ENCODE data around the gene TK2.
"Not testable (repeated sequence)": the region's sequence is repeated elsewhere in the genome, so short reads cannot be mapped to it uniquely, and the experiment has no call there.

The TK2 gene

GRCh38 chr16:66549284-66550131 is at the start of gene TK2:
Gene TK2, minus strand, starts transcription at chr16:66550122. Its CDS starts 61 bp downstream, at chr16:66550061.
- Histone ChIP-seq H3K79me2 (ENCODE audit: insufficient read depth, low read length) (peaks cover 50% of the 10 kb centered on the region), H3K4me3 (ENCODE audit: low read length, poor library complexity, severe bottlenecking) (peak within 1 kb of the TSS; percentile 94), H3K9me3 (ENCODE audit: insufficient read depth, low read depth, low read length) (no peaks in the 10 kb centered on the region), H4K20me1 (ENCODE audit: insufficient read depth, low read length, poor library complexity, severe bottlenecking) (peaks cover 16% of the 10 kb centered on the region), H3K27me3 (ENCODE audit: insufficient read depth, low read length, poor library complexity, severe bottlenecking) (no peaks in the 10 kb centered on the region), H2AFZ (ENCODE audit: low read length) (peak within 1 kb of the TSS; percentile 83), H3K4me1 (ENCODE audit: insufficient read depth, low read length, poor library complexity, severe bottlenecking) (peaks cover 67% of the 10 kb centered on the region), H3K36me3 (ENCODE audit: insufficient read depth, low read length) (no peaks in the 10 kb centered on the region), H3K4me2 (ENCODE audit: low read depth, low read length, poor library complexity, severe bottlenecking) (peak within 1 kb of the TSS; percentile 98), H3K9ac (ENCODE audit: low read depth, low read length, poor library complexity, severe bottlenecking) (peak within 1 kb of the TSS; percentile 92), H3F3A (ENCODE audit: low read depth) (peaks cover 14% of the 10 kb centered on the region; the same call in 1 of the 2 replicates), H3K9me2 (replicated peaks; ENCODE audit: low read depth, low read length) (no peaks in the 10 kb centered on the region)
- TF ChIP-seq CTCF (conservative IDR thresholded peaks at IDR 0.05; ENCODE audit: low read length) (peak; percentile 42), EZH2phosphoT487 (IDR thresholded peaks at IDR 0.05; ENCODE audit: borderline replicate concordance) (no peak)

GRCh38 chr16:66598111-66598510 is 48.2 kb upstream of the TK2 start:
- TF ChIP-seq EZH2phosphoT487 (IDR thresholded peaks at IDR 0.05; ENCODE audit: borderline replicate concordance) (no peak), CTCF (conservative IDR thresholded peaks at IDR 0.05; ENCODE audit: low read length) (no peak)
- no peaks in the 10 kb centered on the region for H4K20me1 ChIP-seq (ENCODE audit: insufficient read depth, low read length, poor library complexity, severe bottlenecking)
- H3K4me2 ChIP-seq (ENCODE audit: low read depth, low read length, poor library complexity, severe bottlenecking), result no peak overlapping the region
- no peak overlapping the region for H3K9ac ChIP-seq (ENCODE audit: low read depth, low read length, poor library complexity, severe bottlenecking)
- H3K4me1 ChIP-seq (ENCODE audit: insufficient read depth, low read length, poor library complexity, severe bottlenecking), result no peaks in the 10 kb centered on the region
- no peaks in the 10 kb centered on the region for H3K27me3 ChIP-seq (ENCODE audit: insufficient read depth, low read length, poor library complexity, severe bottlenecking)
- no peaks in the 10 kb centered on the region for H3K79me2 ChIP-seq (ENCODE audit: insufficient read depth, low read length)
- H3K9me2 ChIP-seq (replicated peaks; ENCODE audit: low read depth, low read length), result no peaks in the 10 kb centered on the region
- no peak overlapping the region for H2AFZ ChIP-seq (ENCODE audit: low read length)
- H3K9me3 ChIP-seq (ENCODE audit: insufficient read depth, low read depth, low read length), result peaks cover 6% of the 10 kb centered on the region; the same call in 1 of the 2 replicates
- no peaks in the 10 kb centered on the region; the same call in 1 of the 2 replicates for H3F3A ChIP-seq (ENCODE audit: low read depth)
- no peak overlapping the region for H3K4me3 ChIP-seq (ENCODE audit: low read length, poor library complexity, severe bottlenecking)
- H3K36me3 ChIP-seq (ENCODE audit: insufficient read depth, low read length), result no peaks in the 10 kb centered on the region

- H3K9me3 ChIP-seq (ENCODE audit: insufficient read depth, low read depth, low read length), result peaks cover 6% of the 10 kb centered on the region; the same call in 1 of the 2 replicates
- no peak for TF ChIP-seq EZH2phosphoT487 (IDR thresholded peaks at IDR 0.05; ENCODE audit: borderline replicate concordance)
- no peak for TF ChIP-seq CTCF (conservative IDR thresholded peaks at IDR 0.05; ENCODE audit: low read length)
- no peaks in the 10 kb centered on the region for H4K20me1 ChIP-seq (ENCODE audit: insufficient read depth, low read length, poor library complexity, severe bottlenecking)
- no peaks in the 10 kb centered on the region for H3K79me2 ChIP-seq (ENCODE audit: insufficient read depth, low read length)
- H3K27me3 ChIP-seq (ENCODE audit: insufficient read depth, low read length, poor library complexity, severe bottlenecking), result no peaks in the 10 kb centered on the region
- no peak overlapping the region for H3K4me2 ChIP-seq (ENCODE audit: low read depth, low read length, poor library complexity, severe bottlenecking)
- no peaks in the 10 kb centered on the region for H3K9me2 ChIP-seq (replicated peaks; ENCODE audit: low read depth, low read length)
- no peaks in the 10 kb centered on the region; the same call in 1 of the 2 replicates for H3F3A ChIP-seq (ENCODE audit: low read depth)
- H3K4me1 ChIP-seq (ENCODE audit: insufficient read depth, low read length, poor library complexity, severe bottlenecking), result no peaks in the 10 kb centered on the region
- H2AFZ ChIP-seq (ENCODE audit: low read length), result peak overlapping the region; percentile 55; the same call in 1 of the 2 replicates
- H3K9ac ChIP-seq (ENCODE audit: low read depth, low read length, poor library complexity, severe bottlenecking), result no peak overlapping the region
- H3K4me3 ChIP-seq (ENCODE audit: low read length, poor library complexity, severe bottlenecking), result no peak overlapping the region
- H3K36me3 ChIP-seq (ENCODE audit: insufficient read depth, low read length), result no peaks in the 10 kb centered on the region
Measured at GRCh38 chr16:66596986-66597848, 47.3 kb upstream of the TK2 start.

GRCh38 chr16:66596559-66596958 is 46.6 kb upstream of the TK2 start:
- H3K4me2 ChIP-seq (ENCODE audit: low read depth, low read length, poor library complexity, severe bottlenecking); H3K36me3 ChIP-seq (ENCODE audit: insufficient read depth, low read length); H4K20me1 ChIP-seq (ENCODE audit: insufficient read depth, low read length, poor library complexity, severe bottlenecking); H3K4me1 ChIP-seq (ENCODE audit: insufficient read depth, low read length, poor library complexity, severe bottlenecking); H3K9ac ChIP-seq (ENCODE audit: low read depth, low read length, poor library complexity, severe bottlenecking); H3K9me3 ChIP-seq (ENCODE audit: insufficient read depth, low read depth, low read length); H3K79me2 ChIP-seq (ENCODE audit: insufficient read depth, low read length); H3F3A ChIP-seq (ENCODE audit: low read depth); H3K9me2 ChIP-seq (replicated peaks; ENCODE audit: low read depth, low read length); H3K27me3 ChIP-seq (ENCODE audit: insufficient read depth, low read length, poor library complexity, severe bottlenecking); H3K4me3 ChIP-seq (ENCODE audit: low read length, poor library complexity, severe bottlenecking); H2AFZ ChIP-seq (ENCODE audit: low read length): not testable (repeated sequence)

Data from Loucy (cell line).